NCI-H1092 treated with DMSO at 0.1 percent for 48 hours (cell line): Measurements from ENCODE around the gene SFRP4.

Experiments used
- DNase-seq: peaks from one replicate; lab custom pipeline; 2025; lab: John Stamatoyannopoulos, UW

The SFRP4 gene

GRCh38 chr7:37925620-37926019, 9.0 kb upstream of the SFRP4 start:
- DNase-seq = no peak

DNA sequence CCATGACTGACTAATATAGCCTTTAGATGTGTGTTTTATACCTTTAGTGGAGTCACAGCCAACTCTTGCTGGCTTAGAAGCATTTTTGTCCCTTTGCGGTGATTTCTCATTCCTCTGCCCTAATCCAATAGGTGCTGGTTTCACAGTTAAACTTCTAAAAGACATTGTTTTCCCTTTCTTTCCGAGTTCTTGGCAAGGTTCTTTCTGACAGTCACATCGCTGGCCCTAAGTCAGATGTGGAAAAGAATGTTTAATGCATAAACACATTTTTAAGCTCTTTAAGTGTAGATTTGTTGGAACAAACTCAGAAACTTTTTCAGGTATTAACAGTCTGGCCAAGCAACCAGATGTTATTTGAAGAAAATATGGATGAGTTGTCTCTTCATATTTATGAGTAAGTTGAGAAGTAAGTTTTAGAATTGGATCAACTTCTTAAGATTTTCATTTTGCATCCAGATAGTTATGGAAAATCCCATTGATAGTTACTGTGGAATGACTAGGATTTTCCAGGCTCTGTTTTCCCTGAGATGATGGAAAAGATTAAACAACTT, 7.9 kb upstream of the SFRP4 start:
- DNase-seq = no peak

DNA sequence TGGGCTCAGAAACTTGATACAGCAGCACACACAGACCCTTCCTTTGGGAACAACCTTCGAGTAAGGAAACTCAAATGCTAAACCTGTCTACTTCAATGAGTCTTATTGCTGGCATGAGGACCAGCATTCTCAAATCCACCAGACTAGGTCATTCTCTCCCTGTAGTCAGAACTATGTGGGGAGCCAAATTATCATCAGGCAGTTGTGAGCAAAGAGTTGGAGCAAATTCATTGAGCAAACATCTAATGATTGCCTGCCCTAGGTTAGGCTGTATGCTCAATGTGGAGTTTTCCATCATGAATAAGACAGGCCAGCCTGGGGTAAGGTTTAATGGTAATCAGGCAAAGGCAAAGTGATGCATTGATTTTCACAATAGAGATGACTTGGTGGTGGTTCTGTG, 7.4 kb upstream of the SFRP4 start:
- no peak for DNase-seq

GRCh38 chr7:37921876-37922275, 5.3 kb upstream of the SFRP4 start:
- no peak for DNase-seq

DNA sequence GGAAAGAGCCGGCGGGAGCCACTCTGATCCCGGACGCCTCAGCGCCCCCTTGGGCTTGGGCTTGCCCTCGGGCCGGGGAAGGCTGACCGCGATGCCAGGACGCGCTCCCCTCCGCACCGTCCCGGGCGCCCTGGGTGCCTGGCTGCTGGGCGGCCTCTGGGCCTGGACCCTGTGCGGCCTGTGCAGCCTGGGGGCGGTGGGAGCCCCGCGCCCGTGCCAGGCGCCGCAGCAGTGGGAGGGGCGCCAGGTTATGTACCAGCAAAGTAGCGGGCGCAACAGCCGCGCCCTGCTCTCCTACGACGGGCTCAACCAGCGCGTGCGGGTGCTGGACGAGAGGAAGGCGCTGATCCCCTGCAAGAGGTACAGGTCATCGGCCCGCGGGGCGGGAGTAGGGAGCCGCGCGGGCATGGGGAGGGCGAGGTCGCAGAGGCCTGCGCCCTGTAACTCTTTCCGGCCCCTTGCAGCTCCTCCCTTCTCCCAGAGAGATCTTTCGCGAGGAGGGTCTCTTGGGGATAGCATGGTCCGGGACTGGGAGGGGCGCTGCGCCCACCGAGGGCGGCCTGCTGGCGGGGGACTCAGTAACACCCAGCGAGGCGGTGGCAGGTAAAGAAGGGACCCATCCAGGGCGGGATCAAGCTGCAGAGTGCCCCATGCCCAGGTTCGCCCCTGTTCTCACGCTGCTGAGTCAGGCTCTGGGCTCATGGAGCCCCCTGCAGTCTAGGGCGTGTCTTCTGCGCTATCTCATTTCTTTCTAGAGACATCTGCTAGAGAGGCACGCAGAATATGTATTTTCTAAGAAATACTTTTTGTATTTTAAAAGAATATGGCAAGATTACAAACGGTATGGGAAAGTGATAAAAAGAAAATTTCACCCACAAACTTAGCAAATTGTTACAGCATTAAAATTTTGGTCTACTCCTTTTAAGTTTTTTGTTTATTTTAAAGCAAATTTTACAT, 4.5 kb upstream of the SFRP4 start:
- DNase-seq = peak; percentile 52

GRCh38 chr7:37920305-37920848, 3.8 kb upstream of the SFRP4 start, which contains the start of gene EPDR1:
TSS of gene EPDR1 (plus strand) at chr7:37920640. CDS start at chr7:37920940, 300 bp downstream.
- DNase-seq = peak; percentile 38

- no peak for DNase-seq
Measured at GRCh38 chr7:37918526-37918925, 1.9 kb upstream of the SFRP4 start.

GRCh38 chr7:37916017-37916672, 472 bp downstream of the SFRP4 start:
- DNase-seq = no peak

DNA sequence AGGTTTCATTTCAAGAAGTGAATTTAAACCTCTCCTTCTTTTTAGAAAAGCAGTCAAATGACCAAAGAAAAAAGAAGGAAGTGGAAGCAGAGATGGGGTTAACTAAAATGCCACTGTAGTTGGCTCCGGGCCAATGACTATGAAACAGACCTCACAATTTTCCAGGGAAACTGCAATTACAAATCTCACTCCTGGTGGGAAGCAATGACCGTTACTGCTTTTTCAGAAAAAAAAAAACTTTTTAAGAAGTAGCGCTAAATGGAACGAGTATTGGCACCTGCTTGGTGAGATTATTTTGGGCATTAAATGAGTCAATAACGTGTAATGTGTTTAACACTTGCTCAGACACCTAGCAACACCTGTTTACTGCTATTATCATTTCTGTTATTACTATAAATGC, 1.2 kb downstream of the SFRP4 start:
- no peak for DNase-seq

DNA sequence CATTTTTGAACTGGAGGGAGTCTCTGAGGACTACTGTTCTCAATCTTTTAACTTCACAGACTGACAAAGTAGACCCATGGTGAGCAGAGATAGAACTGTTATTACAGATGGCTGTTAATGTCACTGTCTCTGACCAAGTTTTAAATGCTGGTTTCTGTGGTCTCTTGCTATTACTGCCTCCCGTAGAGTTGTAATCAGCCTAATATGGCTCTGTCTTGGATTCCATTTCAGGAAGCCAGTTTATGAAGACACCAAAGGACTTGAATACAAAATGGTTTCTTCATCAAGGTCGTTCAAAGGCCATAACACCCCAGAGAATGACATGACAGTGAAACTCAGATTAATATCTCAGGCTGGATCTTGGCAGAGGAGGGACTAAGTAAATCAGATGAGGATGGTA, 3.9 kb downstream of the SFRP4 start:
- no peak for DNase-seq

- no peak for DNase-seq
Measured at GRCh38 chr7:37908221-37908788, 8.3 kb downstream of the SFRP4 start.

DNA sequence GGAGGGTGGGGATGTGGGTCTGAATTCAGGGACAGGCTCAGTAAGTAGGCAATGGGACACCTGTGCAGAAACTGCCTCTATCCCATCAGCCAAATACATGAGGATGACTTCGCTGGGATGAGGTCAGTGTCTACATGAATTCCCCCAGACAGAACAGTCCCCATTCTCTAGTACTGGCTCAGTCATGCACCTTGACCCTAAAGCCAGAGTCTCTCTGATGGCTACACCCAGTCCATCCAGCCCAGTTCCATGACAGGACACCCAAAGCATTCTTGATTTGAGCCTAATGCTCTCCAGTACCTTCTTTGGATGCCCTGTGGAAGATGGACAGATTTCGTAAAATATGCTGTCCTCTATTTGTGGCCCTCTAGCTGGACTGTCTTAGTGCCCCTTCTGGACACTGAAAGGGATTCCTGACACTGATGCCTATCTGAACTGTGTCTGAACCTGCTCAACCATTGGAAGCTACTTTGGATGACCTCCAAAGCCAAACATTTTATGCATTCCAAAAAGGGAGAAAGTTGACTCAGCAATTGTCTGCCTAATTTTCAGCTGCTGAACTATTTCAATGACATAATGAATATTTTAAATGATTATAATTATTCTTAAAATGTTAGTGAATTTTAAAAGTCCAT, 14.6 kb downstream of the SFRP4 start:
- no peak for DNase-seq

GRCh38 chr7:37901236-37901827, 15.3 kb downstream of the SFRP4 start:
- DNase-seq = peak; percentile 16

DNA sequence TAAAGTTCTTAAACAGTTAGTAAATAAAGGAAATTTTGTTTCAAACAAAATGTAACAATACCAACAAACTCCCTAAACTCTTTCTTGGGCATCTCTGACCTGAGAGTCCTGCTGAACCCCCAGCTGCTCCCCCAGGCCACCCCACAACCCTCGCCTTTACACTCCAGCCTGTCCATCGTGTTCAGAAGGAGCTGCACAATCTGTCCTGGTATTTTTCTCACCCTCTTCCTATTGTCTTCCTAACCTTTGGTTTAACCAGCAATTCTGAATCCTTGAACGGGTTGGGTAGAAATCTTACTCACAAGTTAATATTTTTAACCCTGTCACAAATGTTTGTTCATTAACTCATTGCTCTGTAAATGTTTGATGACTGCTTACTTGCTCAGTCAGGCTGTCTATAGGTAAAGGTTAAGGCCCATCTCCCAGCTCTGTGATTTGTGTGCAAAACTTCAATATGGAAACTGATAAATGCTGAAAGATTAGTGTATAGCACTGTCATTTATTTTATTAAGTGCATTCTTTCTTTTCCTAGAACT, 16.8 kb downstream of the SFRP4 start:
- DNase-seq = no peak

GRCh38 chr7:37894671-37895070, 21.9 kb downstream of the SFRP4 start:
- DNase-seq = no peak

GRCh38 chr7:37893359-37893758, 23.3 kb downstream of the SFRP4 start:
- DNase-seq = no peak

DNA sequence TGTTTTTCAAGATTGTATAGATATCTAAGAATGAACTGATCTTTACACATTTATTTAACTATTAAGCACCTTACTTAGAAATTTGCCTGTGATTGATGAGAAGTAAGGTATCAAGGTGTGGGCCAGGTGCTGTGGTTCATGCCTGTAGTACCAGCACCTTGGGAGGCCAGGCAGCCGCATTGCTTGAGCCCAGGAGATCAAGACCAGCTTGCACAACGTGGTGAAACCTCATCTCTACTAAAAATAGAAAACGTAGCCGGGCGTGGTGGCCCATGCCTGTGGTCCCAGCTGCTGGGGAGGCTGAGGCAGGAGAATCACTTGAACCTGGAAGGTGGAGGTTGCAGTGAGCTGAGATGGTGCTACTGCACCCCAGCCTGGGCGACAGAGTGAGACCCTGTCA, 34.5 kb downstream of the SFRP4 start:
- DNase-seq = no peak
